Activated T-cell treated with anti-CD3 and anti-CD28 coated beads, Interleukin-2, amount 50 U/mL, for 72 hours (primary cell): Measurements from ENCODE around the gene CADM1. TPM values are rescaled to one million over a fixed set of nuclear protein-coding genes. Genes with fewer than 3 reads are reported as not detected.
A peak's percentile ranks its signal among the peaks of the same experiment; 100 is the strongest.

ENCODE experiments used
- ATAC-seq, 2 donors: fragments of 150-1000 bp; cut with Tn5 transposase; replicated peaks in 1 of 2; 2 replicates each; pipeline ENCODE4 v1.10.0; 2021; ENCODE audit warnings: moderate library complexity in 2 of 2, mild to moderate bottlenecking in 1 of 2
- DNase-seq, 2 donors: peaks; one replicate each; pipeline ENCODE4 v3.0.0; 2021 to 2022; ENCODE audit warnings: mixed read lengths in 1 of 2
- H3K27ac Mint-ChIP-seq: one replicate; pipeline ENCODE4 v1.8.0; 2022; ENCODE audit warnings: mild to moderate bottlenecking, moderate library complexity, mixed read lengths
- H3K27me3 Mint-ChIP-seq: one replicate; pipeline ENCODE4 v1.8.0; 2022; ENCODE audit warnings: low read depth, mixed read lengths
- H3K36me3 Mint-ChIP-seq, 2 donors: one replicate each; pipeline ENCODE4 v1.8.0; 2022; ENCODE audit warnings: mixed read lengths in 2 of 2, mild to moderate bottlenecking in 1 of 2; ENCODE audit not compliant: insufficient read depth in 2 of 2
- H3K4me1 Mint-ChIP-seq: one replicate; pipeline ENCODE4 v1.8.0; 2022; ENCODE audit warnings: low read depth, mixed read lengths
- H3K4me3 Mint-ChIP-seq, 2 donors: one replicate each; pipeline ENCODE4 v1.8.0; 2022; ENCODE audit warnings: mild to moderate bottlenecking in 2 of 2, mixed read lengths in 2 of 2, moderate library complexity in 2 of 2
- H3K9me3 Mint-ChIP-seq, 2 donors: one replicate each; pipeline ENCODE4 v1.8.0; 2022; ENCODE audit warnings: mixed read lengths in 2 of 2
- total RNA-seq, 2 donors: library from RNA; stranded (reverse); gene quantifications; one replicate each; pipeline ENCODE4 v1.2.3, GENCODE V29; 2022

Gene CADM1
- total RNA-seq, 2 donors from 2014 or later, result 1.7 to 2.1 TPM

- DNase-seq, result no peak
- Mint-ChIP-seq H3K27ac (no peak overlapping the region), H3K36me3 (peaks cover 2 to 3% of the 10 kb centered on the region in 2 donors), H3K9me3 (peaks cover 0 to 2% of the 10 kb centered on the region in 2 donors), H3K27me3 (peaks cover 27% of the 10 kb centered on the region), H3K4me3 (no peak overlapping the region), H3K4me1 (peaks cover 8% of the 10 kb centered on the region)
- no peak for ATAC-seq
Observed at GRCh38 chr11:115502636-115503082, 1.6 kb downstream of the CADM1 start.

GRCh38 chr11:115501893-115502589, 2.2 kb downstream of the CADM1 start:
- peaks cover 8% of the 10 kb centered on the region for H3K4me1 Mint-ChIP-seq
- ATAC-seq (peak; percentile 23 to 32), DNase-seq (peak; percentile 9 to 13)
- H3K27ac Mint-ChIP-seq, result no peak overlapping the region
- H3K36me3 Mint-ChIP-seq, result peaks cover 2 to 3% of the 10 kb centered on the region in 2 donors
- peaks cover 32% of the 10 kb centered on the region for H3K27me3 Mint-ChIP-seq
- peaks cover 0 to 2% of the 10 kb centered on the region in 2 donors for H3K9me3 Mint-ChIP-seq
- no peak overlapping the region for H3K4me3 Mint-ChIP-seq

- peaks cover 0 to 2% of the 10 kb centered on the region in 2 donors for H3K9me3 Mint-ChIP-seq
- peaks cover 37% of the 10 kb centered on the region for H3K27me3 Mint-ChIP-seq
- H3K27ac Mint-ChIP-seq, result no peak overlapping the region
- DNase-seq (no peak), ATAC-seq (no peak)
- peaks cover 2 to 3% of the 10 kb centered on the region in 2 donors for H3K36me3 Mint-ChIP-seq
- peaks cover 8% of the 10 kb centered on the region for H3K4me1 Mint-ChIP-seq
- no peak overlapping the region for H3K4me3 Mint-ChIP-seq
Observed at GRCh38 chr11:115501502-115501892, 2.7 kb downstream of the CADM1 start.

GRCh38 chr11:115500547-115501501, 3.4 kb downstream of the CADM1 start:
- H3K36me3 Mint-ChIP-seq, result peaks cover 2 to 5% of the 10 kb centered on the region in 2 donors
- ATAC-seq (no peak), DNase-seq (no peak)
- H3K27ac Mint-ChIP-seq, result no peak overlapping the region
- H3K27me3 Mint-ChIP-seq, result peaks cover 39% of the 10 kb centered on the region
- H3K4me1 Mint-ChIP-seq, result peaks cover 8% of the 10 kb centered on the region
- peaks cover 0 to 2% of the 10 kb centered on the region in 2 donors for H3K9me3 Mint-ChIP-seq
- H3K4me3 Mint-ChIP-seq, result no peak overlapping the region

GRCh38 chr11:115499891-115500290, 4.3 kb downstream of the CADM1 start:
- H3K4me3 Mint-ChIP-seq, result no peak overlapping the region
- H3K27ac Mint-ChIP-seq, result no peak overlapping the region
- peaks cover 5% of the 10 kb centered on the region for H3K4me1 Mint-ChIP-seq
- DNase-seq, result no peak
- H3K27me3 Mint-ChIP-seq, result peaks cover 38% of the 10 kb centered on the region
- H3K9me3 Mint-ChIP-seq, result peaks cover 0 to 2% of the 10 kb centered on the region in 2 donors
- H3K36me3 Mint-ChIP-seq, result peaks cover 2 to 5% of the 10 kb centered on the region in 2 donors
- ATAC-seq, result no peak

GRCh38 chr11:115499241-115499799, 4.9 kb downstream of the CADM1 start:
- no peak overlapping the region for H3K27ac Mint-ChIP-seq
- H3K27me3 Mint-ChIP-seq, result peaks cover 37% of the 10 kb centered on the region
- H3K36me3 Mint-ChIP-seq, result peaks cover 0 to 2% of the 10 kb centered on the region in 2 donors
- no peaks in the 10 kb centered on the region for H3K4me1 Mint-ChIP-seq
- H3K4me3 Mint-ChIP-seq, result no peak overlapping the region
- peaks cover 0 to 2% of the 10 kb centered on the region in 2 donors for H3K9me3 Mint-ChIP-seq
- DNase-seq, result no peak
- no peak for ATAC-seq

- no peak for DNase-seq
- H3K27me3 Mint-ChIP-seq, result peaks cover 37% of the 10 kb centered on the region
- H3K4me3 Mint-ChIP-seq, result no peak overlapping the region
- H3K9me3 Mint-ChIP-seq, result peaks cover 0 to 2% of the 10 kb centered on the region in 2 donors
- peaks cover 0 to 2% of the 10 kb centered on the region in 2 donors for H3K36me3 Mint-ChIP-seq
- no peak overlapping the region for H3K27ac Mint-ChIP-seq
- H3K4me1 Mint-ChIP-seq, result no peaks in the 10 kb centered on the region
- no peak for ATAC-seq
Observed at GRCh38 chr11:115498354-115498753, 5.9 kb downstream of the CADM1 start.

- Mint-ChIP-seq H3K27ac (no peak overlapping the region), H3K4me3 (no peak overlapping the region), H3K9me3 (peaks cover 0 to 2% of the 10 kb centered on the region in 2 donors), H3K36me3 (peaks cover 0 to 2% of the 10 kb centered on the region in 2 donors), H3K4me1 (no peaks in the 10 kb centered on the region), H3K27me3 (peaks cover 42% of the 10 kb centered on the region)
- ATAC-seq (peak in 1 of 2 donors; percentile 39), DNase-seq (no peak)
Observed at GRCh38 chr11:115497303-115497702, 6.9 kb downstream of the CADM1 start.

GRCh38 chr11:115496892-115497291, 7.3 kb downstream of the CADM1 start:
- Mint-ChIP-seq H3K27me3 (peaks cover 44% of the 10 kb centered on the region), H3K4me3 (no peak overlapping the region), H3K36me3 (peaks cover 0 to 2% of the 10 kb centered on the region in 2 donors), H3K27ac (no peak overlapping the region), H3K9me3 (peaks cover 0 to 2% of the 10 kb centered on the region in 2 donors), H3K4me1 (no peaks in the 10 kb centered on the region)
- DNase-seq, result no peak
- ATAC-seq, result no peak

GRCh38 chr11:115493905-115494304, 10.3 kb downstream of the CADM1 start:
- no peak for DNase-seq
- no peak overlapping the region for H3K4me3 Mint-ChIP-seq
- H3K27ac Mint-ChIP-seq, result no peak overlapping the region
- H3K36me3 Mint-ChIP-seq, result peaks cover 0 to 2% of the 10 kb centered on the region in 2 donors
- ATAC-seq, result no peak
- H3K27me3 Mint-ChIP-seq, result peaks cover 43% of the 10 kb centered on the region
- no peaks in the 10 kb centered on the region for H3K4me1 Mint-ChIP-seq
- peaks cover 0 to 4% of the 10 kb centered on the region in 2 donors for H3K9me3 Mint-ChIP-seq

- Mint-ChIP-seq H3K4me1 (no peaks in the 10 kb centered on the region), H3K4me3 (no peak overlapping the region), H3K27me3 (peaks cover 39% of the 10 kb centered on the region), H3K9me3 (peaks cover 0 to 3% of the 10 kb centered on the region in 2 donors), H3K27ac (no peak overlapping the region), H3K36me3 (peaks cover 0 to 2% of the 10 kb centered on the region in 2 donors)
- ATAC-seq, result no peak
- DNase-seq, result no peak
Observed at GRCh38 chr11:115493488-115493887, 10.7 kb downstream of the CADM1 start.

GRCh38 chr11:115489466-115489865, 14.7 kb downstream of the CADM1 start:
- no peak overlapping the region for H3K4me3 Mint-ChIP-seq
- ATAC-seq, result no peak
- peaks cover 0 to 6% of the 10 kb centered on the region in 2 donors for H3K36me3 Mint-ChIP-seq
- peaks cover 7% of the 10 kb centered on the region for H3K27me3 Mint-ChIP-seq
- H3K9me3 Mint-ChIP-seq, result peaks cover 6 to 9% of the 10 kb centered on the region in 2 donors
- no peaks in the 10 kb centered on the region for H3K4me1 Mint-ChIP-seq
- no peak for DNase-seq
- H3K27ac Mint-ChIP-seq, result no peak overlapping the region

GRCh38 chr11:115488945-115489344, 15.3 kb downstream of the CADM1 start:
- peaks cover 7% of the 10 kb centered on the region for H3K27me3 Mint-ChIP-seq
- H3K4me1 Mint-ChIP-seq, result no peaks in the 10 kb centered on the region
- H3K36me3 Mint-ChIP-seq, result peaks cover 0 to 6% of the 10 kb centered on the region in 2 donors
- DNase-seq, result no peak
- ATAC-seq, result no peak
- no peak overlapping the region for H3K4me3 Mint-ChIP-seq
- H3K9me3 Mint-ChIP-seq, result peaks cover 6 to 9% of the 10 kb centered on the region in 2 donors
- H3K27ac Mint-ChIP-seq, result no peak overlapping the region
